NB4 (cell line): ENCODE data around the gene NSG1.

Source experiments
- MYC ChIP-seq: IDR thresholded peaks from 2 replicates; pipeline ENCODE4 v1.6.1; 2011; ENCODE audit warnings: low read depth, low read length
- POLR2A ChIP-seq: IDR thresholded peaks from 2 replicates; pipeline ENCODE4 v1.6.1; 2011; ENCODE audit warnings: mild to moderate bottlenecking; ENCODE audit not compliant: insufficient read length; ENCODE audit errors: extremely low read depth

DNA sequence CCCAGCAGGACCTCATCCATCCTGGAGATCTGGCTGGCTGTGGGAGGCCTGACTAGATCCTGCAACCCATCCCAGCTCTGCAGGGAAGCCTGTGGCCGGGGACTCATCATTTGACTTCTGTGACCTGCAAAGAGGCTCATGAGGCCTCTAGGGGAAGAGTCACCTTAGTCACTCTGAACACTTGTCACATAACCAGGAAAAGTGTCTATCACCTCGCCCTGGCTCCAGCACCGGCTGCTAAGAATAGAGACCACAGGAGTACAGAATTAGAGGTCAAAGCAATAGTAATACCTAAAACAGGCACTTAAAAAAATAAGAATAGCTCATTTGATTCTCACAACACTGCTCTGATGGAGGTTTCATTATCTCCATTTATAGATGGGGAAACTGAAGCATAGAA, 3.8 kb upstream of the NSG1 start:
- TF ChIP-seq POLR2A (no peak), MYC (no peak)
